GM12892 (cell line): ENCODE data around the gene DOP1A.

Experiments
- POLR2A ChIP-seq: IDR thresholded peaks from 2 replicates; pipeline ENCODE4 v1.6.1; 2011; ENCODE audit warnings: low read depth, low read length, control low read depth
- POLR2AphosphoS5 ChIP-seq: IDR thresholded peaks from 2 replicates; pipeline ENCODE4 v1.6.1; 2011; ENCODE audit warnings: low read depth, low read length, control low read depth
- TAF1 ChIP-seq: IDR thresholded peaks from 2 replicates; pipeline ENCODE4 v1.6.1; 2011; ENCODE audit warnings: low read depth, mild to moderate bottlenecking, control low read depth, low read length, borderline replicate concordance

DNA sequence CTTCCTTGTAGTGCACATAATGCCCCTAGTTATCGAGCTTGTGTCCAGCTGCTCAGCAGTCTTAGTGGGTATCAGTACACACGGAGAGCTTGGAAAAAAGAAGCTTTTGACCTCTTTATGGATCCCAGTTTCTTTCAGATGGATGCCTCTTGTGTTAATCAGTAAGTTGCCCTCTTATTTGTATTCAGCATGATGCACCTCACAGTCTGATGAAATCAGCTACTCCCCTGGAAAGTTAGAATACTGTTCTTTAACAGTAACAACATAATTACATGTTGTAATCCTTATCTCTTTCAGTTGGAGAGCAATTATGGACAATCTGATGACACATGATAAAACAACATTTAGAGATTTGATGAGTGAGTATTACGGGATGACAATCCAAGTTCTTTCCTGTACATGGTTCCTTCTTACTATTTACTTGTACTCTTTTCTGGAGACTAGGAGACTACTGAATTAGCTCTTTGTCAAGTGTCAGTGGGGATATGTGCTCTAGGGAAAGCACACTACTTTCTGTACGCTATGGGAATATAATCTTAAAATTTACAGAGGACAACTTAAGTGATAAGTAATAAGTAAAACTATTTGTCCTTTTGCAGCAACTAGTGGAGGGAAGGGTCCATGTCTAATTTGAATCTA is 86.5 kb downstream of the DOP1A start:
- TF ChIP-seq POLR2AphosphoS5 (no peak), POLR2A (no peak), TAF1 (no peak)
